Muscle of leg (tissue), 16 donors: ENCODE results near the gene C1GALT1C1. TPM values are rescaled to one million over a fixed set of nuclear protein-coding genes. Genes with fewer than 3 reads are reported as not detected.
"Not testable (repeated sequence)": the region's sequence is repeated elsewhere in the genome, so short reads cannot be mapped to it uniquely, and the experiment has no call there.

ENCODE experiments used
- DNase-seq: peaks from one replicate; pipeline ENCODE4 v3.0.0; 2013
- H3K27ac ChIP-seq: one replicate; pipeline ENCODE4 v1.5.1; 2013; ENCODE audit warnings: mild to moderate bottlenecking, low read length, control low read depth
- H3K27me3 ChIP-seq: one replicate; pipeline ENCODE4 v1.6.1; 2013; ENCODE audit warnings: low read length; ENCODE audit not compliant: control insufficient read depth, insufficient read depth
- H3K36me3 ChIP-seq: one replicate; pipeline ENCODE4 v1.6.1; 2013; ENCODE audit warnings: low read length; ENCODE audit not compliant: control insufficient read depth, insufficient read depth
- H3K4me1 ChIP-seq: one replicate; pipeline ENCODE4 v1.6.1; 2013; ENCODE audit warnings: low read length; ENCODE audit not compliant: control insufficient read depth, insufficient read depth
- H3K4me3 ChIP-seq: one replicate; pipeline ENCODE4 v1.5.1; 2013; ENCODE audit warnings: low read length, control low read depth
- H3K9me3 ChIP-seq: replicated peaks from 2 replicates; pipeline ENCODE4 v1.6.1; 2013; ENCODE audit warnings: low read depth, low read length; ENCODE audit not compliant: control insufficient read depth
- WGBS: methylation state at CpG from one replicate; pipeline ENCODE4 v1.1.5; 2013; ENCODE audit warnings: missing lambda C conversion rate; ENCODE audit not compliant: insufficient coverage; 5-methylcytosine and 5-hydroxymethylcytosine counted together
- long read RNA-seq, 11 donors: transcript quantifications; one replicate each; lab custom pipeline, GENCODE V29; 2026
- polyA plus RNA-seq, 8 donors: library from polyadenylated mRNA; unstranded; fragments of 120-200 nt; gene quantifications; one replicate each; pipeline versions ENCODE4 v1.2.1 to v1.2.3, GENCODE V29; 2013; ENCODE audit warnings: inconsistent platforms in 1 of 8, low replicate concordance in 1 of 8; ENCODE audit not compliant: insufficient read length in 8 of 8, insufficient read depth in 1 of 8
- total RNA-seq: library from RNA; stranded (reverse); fragments of 120-200 nt; gene quantifications from one replicate; pipeline ENCODE4 v1.2.4, GENCODE V29; 2013

Gene C1GALT1C1
- 15.6 TPM for total RNA-seq
- 10 to 100 TPM; 13.4 to 19.5 (median 15.5) TPM for polyA plus RNA-seq
- long read RNA-seq, donor 1, transcript C1GALT1C1-201 (2 exons, 1,613 nt) = major isoform, 5 of 5 reads
- long read RNA-seq, donor 1, partial matches to known transcripts = 0 of 5 reads
- long read RNA-seq, donor 1, other reads (novel, unspliced or antisense) = 0 of 5 reads
- long read RNA-seq, donor 2 = 0 reads
- long read RNA-seq, donor 3, transcript C1GALT1C1-201 (2 exons, 1,613 nt) = major isoform, 8 of 8 reads
- long read RNA-seq, donor 3, partial matches to known transcripts = 0 of 8 reads
- long read RNA-seq, donor 3, other reads (novel, unspliced or antisense) = 0 of 8 reads
- long read RNA-seq, donor 4, partial matches to known transcripts = 0 of 3 reads
- long read RNA-seq, donor 4, other reads (novel, unspliced or antisense) = 0 of 3 reads
- long read RNA-seq, donor 5, transcript C1GALT1C1-201 (2 exons, 1,613 nt) = major isoform, 29 of 29 reads
- long read RNA-seq, donor 5, partial matches to known transcripts = 0 of 29 reads
- long read RNA-seq, donor 5, other reads (novel, unspliced or antisense) = 0 of 29 reads
- long read RNA-seq, donor 6, transcript C1GALT1C1-201 (2 exons, 1,613 nt) = major isoform, 14 of 42 reads
- long read RNA-seq, donor 6, partial matches to known transcripts = 28 of 42 reads
- long read RNA-seq, donor 6, other reads (novel, unspliced or antisense) = 0 of 42 reads
- long read RNA-seq, donor 7, transcript C1GALT1C1-201 (2 exons, 1,613 nt) = major isoform, 6 of 6 reads
- long read RNA-seq, donor 7, partial matches to known transcripts = 0 of 6 reads
- long read RNA-seq, donor 7, other reads (novel, unspliced or antisense) = 0 of 6 reads
- long read RNA-seq, donor 8, transcript C1GALT1C1-201 (2 exons, 1,613 nt) = major isoform, 9 of 28 reads
- long read RNA-seq, donor 8, partial matches to known transcripts = 19 of 28 reads
- long read RNA-seq, donor 8, other reads (novel, unspliced or antisense) = 0 of 28 reads
- long read RNA-seq, donor 9, transcript C1GALT1C1-201 (2 exons, 1,613 nt) = major isoform, 10 of 10 reads
- long read RNA-seq, donor 9, partial matches to known transcripts = 0 of 10 reads
- long read RNA-seq, donor 9, other reads (novel, unspliced or antisense) = 0 of 10 reads
- long read RNA-seq, donor 10, transcript C1GALT1C1-201 (2 exons, 1,613 nt) = major isoform, 13 of 13 reads
- long read RNA-seq, donor 10, partial matches to known transcripts = 0 of 13 reads
- long read RNA-seq, donor 10, other reads (novel, unspliced or antisense) = 0 of 13 reads
- long read RNA-seq, donor 11, partial matches to known transcripts = 0 of 3 reads
- long read RNA-seq, donor 11, other reads (novel, unspliced or antisense) = 0 of 3 reads

DNA sequence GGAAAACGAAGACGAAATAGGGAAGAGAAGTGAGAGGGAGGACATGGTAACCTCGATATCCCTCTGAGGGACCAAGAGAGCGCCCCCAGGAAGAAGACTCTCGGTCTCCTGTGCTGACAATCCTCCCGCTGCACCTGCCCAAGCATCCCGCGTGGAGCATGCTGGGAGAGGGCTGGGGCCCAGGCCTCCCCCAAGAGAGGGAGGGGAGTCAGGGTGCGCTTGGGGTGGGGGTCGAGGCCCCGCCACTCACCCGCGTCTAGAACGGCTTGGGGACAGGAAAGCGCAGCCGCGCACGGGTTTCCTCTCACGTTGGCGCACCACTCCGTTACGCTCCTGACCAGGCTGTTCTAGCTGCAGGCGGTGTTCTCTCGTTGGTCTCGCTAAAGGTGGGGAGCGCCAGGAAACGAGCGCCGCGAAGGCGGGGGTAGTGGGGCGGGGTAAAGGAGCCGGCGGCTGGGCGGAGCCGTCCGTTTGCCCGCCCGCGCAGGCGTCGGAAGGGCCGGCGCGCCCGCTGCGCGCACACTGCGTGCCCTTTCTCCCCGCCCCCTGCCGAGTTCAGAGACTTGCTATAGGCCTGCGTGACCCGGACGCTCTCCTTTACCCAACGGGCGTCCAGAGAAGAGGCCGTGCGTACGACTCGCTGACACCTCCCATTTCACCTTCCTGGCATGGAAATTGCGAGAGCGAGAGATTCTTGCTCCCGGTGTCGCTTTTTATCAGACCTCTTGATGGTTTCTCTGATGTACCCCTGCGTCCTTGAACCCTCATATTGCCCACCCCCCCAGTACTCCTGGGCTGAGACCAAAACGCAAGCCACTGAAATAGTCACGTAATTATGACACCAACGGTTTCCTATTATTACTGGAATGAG lies at the start of gene C1GALT1C1:
C1GALT1C1 (minus strand) TSS at position 388 of the 871 bp plus-strand sequence. CDS start 2,888 bp downstream, outside the sequence.
- Histone ChIP-seq H3K4me3 (peak within 1 kb of the TSS; percentile 75), H3K4me1 (no peaks in the 10 kb centered on the region), H3K9me3 (no peaks in the 10 kb centered on the region), H3K36me3 (no peaks in the 10 kb centered on the region), H3K27me3 (no peaks in the 10 kb centered on the region), H3K27ac (peak within 1 kb of the TSS; percentile 93)
- 29% methylated on average over 65 of the region's 68 CpGs for WGBS
- peak; percentile 96 for DNase-seq

GRCh38 chrX:120677004-120677652 lies 47.3 kb upstream of the C1GALT1C1 start:
- no CpG with 5 or more reads among the region's 2 CpGs for WGBS
- Histone ChIP-seq H3K9me3 (no peaks in the 10 kb centered on the region), H3K4me1 (no peaks in the 10 kb centered on the region), H3K27ac (no peak overlapping the region), H3K4me3 (no peak overlapping the region), H3K27me3 (no peaks in the 10 kb centered on the region), H3K36me3 (no peaks in the 10 kb centered on the region)
- no peak for DNase-seq

DNA sequence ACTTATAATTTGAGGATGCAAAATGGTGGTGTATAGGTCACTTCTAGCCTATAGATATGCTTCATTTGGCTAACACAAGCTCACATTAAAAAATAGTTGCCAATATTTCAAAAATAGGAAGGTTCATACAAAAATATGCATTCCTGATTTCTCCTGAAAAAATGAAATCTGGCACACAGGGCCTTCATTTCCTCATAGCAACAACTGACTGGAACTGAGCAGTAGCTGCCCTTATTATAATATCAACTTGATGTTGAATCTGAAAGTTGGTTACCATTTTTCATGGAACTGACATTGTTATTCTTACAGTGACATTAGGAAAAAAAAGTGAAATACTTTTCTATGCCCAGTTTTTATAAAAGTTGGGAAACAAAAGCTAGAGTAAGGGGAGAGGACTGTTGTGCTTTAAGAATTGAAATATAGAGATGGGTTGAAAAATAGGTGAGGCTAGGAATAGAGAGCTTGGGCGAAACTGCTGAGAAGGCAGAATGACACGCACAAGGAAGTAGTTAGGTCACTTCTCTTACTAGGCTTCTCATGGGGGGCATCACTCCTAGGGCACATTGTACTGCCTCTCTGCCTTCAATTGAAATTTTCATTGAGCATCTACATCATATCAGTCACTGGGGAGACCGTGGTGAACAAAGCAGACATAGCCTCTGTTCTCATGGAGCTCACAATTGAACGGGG lies 43.1 kb upstream of the C1GALT1C1 start:
- WGBS = no CpG with 5 or more reads among the region's 4 CpGs
- Histone ChIP-seq H3K36me3 (no peaks in the 10 kb centered on the region), H3K27me3 (no peaks in the 10 kb centered on the region), H3K9me3 (no peaks in the 10 kb centered on the region), H3K4me3 (no peak overlapping the region), H3K4me1 (no peaks in the 10 kb centered on the region), H3K27ac (no peak overlapping the region)
- DNase-seq = no peak

DNA sequence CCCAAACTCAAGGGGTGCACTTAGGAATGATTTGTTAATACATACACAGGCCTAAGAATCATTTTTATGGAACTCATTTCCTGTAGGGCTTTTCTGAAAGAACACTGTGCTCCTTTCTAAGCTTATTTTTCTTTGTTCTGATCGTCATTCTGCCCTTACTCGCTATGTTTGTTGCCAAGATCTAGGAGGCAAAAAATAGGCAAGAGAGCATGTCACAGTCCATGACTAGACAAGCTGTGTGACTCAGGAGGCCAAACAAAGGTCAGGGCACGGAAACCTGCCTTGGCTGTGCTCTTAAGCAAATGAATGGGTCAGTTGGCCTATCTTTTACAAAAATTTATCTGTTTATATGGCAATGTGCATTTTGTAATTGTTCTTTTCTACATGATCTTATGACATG lies 42.5 kb upstream of the C1GALT1C1 start:
- Histone ChIP-seq H3K27me3 (no peaks in the 10 kb centered on the region), H3K4me1 (no peaks in the 10 kb centered on the region), H3K4me3 (no peak overlapping the region), H3K36me3 (no peaks in the 10 kb centered on the region), H3K27ac (no peak overlapping the region), H3K9me3 (no peaks in the 10 kb centered on the region)
- 80% methylated on average over 2 of the region's 3 CpGs for WGBS
- no peak for DNase-seq

- no peaks in the 10 kb centered on the region for H3K4me1 ChIP-seq
- H3K4me3 ChIP-seq = no peak overlapping the region
- no peak overlapping the region for H3K27ac ChIP-seq
- DNase-seq = no peak
- H3K27me3 ChIP-seq = no peaks in the 10 kb centered on the region
- H3K9me3 ChIP-seq = no peaks in the 10 kb centered on the region
- H3K36me3 ChIP-seq = no peaks in the 10 kb centered on the region
These were observed 42.1 kb upstream of the C1GALT1C1 start for GRCh38 chrX:120671963-120672362.

GRCh38 chrX:120668357-120668756 lies 38.5 kb upstream of the C1GALT1C1 start:
- no peak for DNase-seq
- Histone ChIP-seq H3K36me3 (no peaks in the 10 kb centered on the region), H3K4me1 (no peaks in the 10 kb centered on the region), H3K4me3 (no peak overlapping the region), H3K9me3 (no peaks in the 10 kb centered on the region), H3K27ac (no peak overlapping the region), H3K27me3 (no peaks in the 10 kb centered on the region)

DNA sequence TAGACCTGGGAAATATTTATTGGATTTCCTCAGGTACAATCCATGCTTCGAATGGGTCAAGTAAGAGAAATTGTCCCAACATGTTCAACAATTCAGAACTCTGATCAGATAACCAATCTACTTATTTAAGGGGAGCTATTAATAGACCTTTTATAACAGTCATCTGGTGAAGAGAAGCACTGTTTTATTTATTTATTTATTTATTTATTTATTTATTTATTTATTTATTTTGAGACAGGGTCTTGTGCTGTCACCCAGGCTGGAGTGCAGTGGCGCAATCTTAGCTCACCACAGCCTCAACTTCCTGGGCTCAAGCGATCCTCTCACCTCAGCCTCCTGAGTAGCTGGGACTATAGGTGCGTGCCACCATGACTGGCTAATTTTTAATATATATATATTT lies 34.7 kb upstream of the C1GALT1C1 start:
- WGBS = no CpG with 5 or more reads among the region's 4 CpGs
- H3K9me3 ChIP-seq, H3K4me1 ChIP-seq, H3K36me3 ChIP-seq, DNase-seq, H3K4me3 ChIP-seq, H3K27ac ChIP-seq, H3K27me3 ChIP-seq: not testable (repeated sequence)

DNA sequence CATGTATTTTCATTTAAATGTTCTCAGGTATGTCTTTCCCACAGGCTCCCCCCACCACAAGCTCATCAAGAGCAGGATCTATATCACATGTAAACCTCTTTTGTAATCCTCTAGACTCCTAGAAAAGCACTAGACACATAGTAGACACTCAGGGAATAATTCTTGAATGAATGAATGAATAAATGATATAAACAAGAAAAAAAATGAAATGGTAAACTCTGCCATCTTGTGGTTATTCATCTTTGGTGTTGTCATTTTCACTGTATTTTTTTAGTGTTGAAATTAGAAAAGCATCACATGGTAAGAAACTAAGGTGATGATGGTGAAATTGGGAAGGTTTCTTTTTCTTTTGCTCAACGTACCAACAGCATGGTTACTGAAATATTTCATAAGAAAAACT lies 34.2 kb upstream of the C1GALT1C1 start:
- no peaks in the 10 kb centered on the region for H3K27me3 ChIP-seq
- no peak overlapping the region for H3K4me3 ChIP-seq
- peak; percentile 5 for DNase-seq
- no peaks in the 10 kb centered on the region for H3K4me1 ChIP-seq
- WGBS = no CpG with 5 or more reads among the region's 1 CpG
- H3K36me3 ChIP-seq = no peaks in the 10 kb centered on the region
- H3K27ac ChIP-seq = no peak overlapping the region
- H3K9me3 ChIP-seq = no peaks in the 10 kb centered on the region
